IMR-90 (cell line): ENCODE data around the gene THAP10. TPM values are rescaled to one million over a fixed set of nuclear protein-coding genes. Genes with fewer than 3 reads are reported as not detected.
A peak's percentile ranks its signal among the peaks of the same experiment; 100 is the strongest.

ENCODE experiments used
- ATAC-seq: fragments of 200-7000 bp; cut with Tn5 transposase; 2 replicates; pipeline ENCODE4 v1.9.1; 2020; ENCODE audit warnings: low read depth, mild to moderate bottlenecking, moderate library complexity
- BruUV-seq: library from RNA; stranded (reverse); fragments of 400-500 nt; replicated peaks from 2 replicates; lab custom pipeline; 2021; lab: Mats Ljungman, UMichigan
- CTCF ChIA-PET: fragments of 300-600 bp; formaldehyde crosslinking; extraction: SDS; loops from one replicate; lab custom pipeline; 2021; ENCODE audit warnings: antibody characterized with exemption; lab: Yijun Ruan, JAX
- POLR2A ChIA-PET: fragments of 300-600 bp; sonication (Branson Sonifier 250); formaldehyde crosslinking; loops from one replicate; lab custom pipeline; 2022; ENCODE audit warnings: antibody characterized with exemption; ENCODE audit not compliant: unreplicated experiment; lab: Charles Lee
- DNase-seq: peaks from one replicate; pipeline ENCODE4 v3.0.0; 2013
- H2AFZ ChIP-seq: replicated peaks from 2 replicates; pipeline ENCODE3; 2013; ENCODE audit warnings: low read length, mild to moderate bottlenecking; ENCODE audit not compliant: poor library complexity
- H2AK5ac ChIP-seq: 2 replicates; pipeline ENCODE4 v1.6.1; 2013; ENCODE audit warnings: low read depth, low read length, inconsistent platforms
- H2AK9ac ChIP-seq: replicated peaks from 2 replicates; pipeline ENCODE3; 2013; ENCODE audit warnings: mild to moderate bottlenecking, low read depth, low read length, moderate library complexity; ENCODE audit not compliant: poor library complexity
- H2BK120ac ChIP-seq: 2 replicates; pipeline ENCODE4 v1.6.1; 2013; ENCODE audit warnings: low read depth, low read length, inconsistent platforms
- H2BK15ac ChIP-seq: 3 replicates; pipeline ENCODE4 v1.6.1; 2013; ENCODE audit warnings: low read depth, low read length, inconsistent platforms
- H2BK20ac ChIP-seq: 2 replicates; pipeline ENCODE4 v1.6.1; 2013; ENCODE audit warnings: low read depth, mild to moderate bottlenecking, inconsistent platforms, low read length, moderate library complexity
- H2BK5ac ChIP-seq: 2 replicates; pipeline ENCODE4 v1.6.1; 2013; ENCODE audit warnings: mild to moderate bottlenecking, low read depth, low read length, inconsistent platforms; ENCODE audit not compliant: poor library complexity, severe bottlenecking
- H3K14ac ChIP-seq: replicated peaks from 2 replicates; pipeline ENCODE4 v1.6.1; 2013; ENCODE audit warnings: low read depth, low read length, inconsistent platforms
- H3K18ac ChIP-seq: 2 replicates; pipeline ENCODE4 v1.6.1; 2013; ENCODE audit warnings: low read depth, low read length, control low read depth
- H3K23ac ChIP-seq: 2 replicates; pipeline ENCODE4 v1.6.1; 2013; ENCODE audit warnings: low read depth, low read length, inconsistent platforms
- H3K27ac ChIP-seq: 2 replicates; pipeline ENCODE4 v1.5.1; 2013; ENCODE audit warnings: mild to moderate bottlenecking, control low read depth, low read length; ENCODE audit not compliant: insufficient read depth
- H3K27me3 ChIP-seq: 2 replicates; pipeline ENCODE4 v1.6.1; 2013; ENCODE audit warnings: low read length; ENCODE audit not compliant: control insufficient read depth, insufficient read depth
- H3K36me3 ChIP-seq: 2 replicates; pipeline ENCODE4 v1.6.1; 2013; ENCODE audit warnings: low read length, mixed read lengths; ENCODE audit not compliant: control insufficient read depth, insufficient read depth
- H3K4ac ChIP-seq: 2 replicates; pipeline ENCODE4 v1.6.1; 2013; ENCODE audit warnings: low read depth, low read length, inconsistent platforms
- H3K4me1 ChIP-seq: 2 replicates; pipeline ENCODE4 v1.6.1; 2013; ENCODE audit warnings: low read length, mixed read lengths; ENCODE audit not compliant: control insufficient read depth, insufficient read depth
- H3K4me2 ChIP-seq: 2 replicates; pipeline ENCODE4 v1.6.1; 2013; ENCODE audit warnings: low read depth, mild to moderate bottlenecking, control low read depth, low read length, moderate library complexity
- H3K4me3 ChIP-seq: 2 replicates; pipeline ENCODE4 v1.5.1; 2013; ENCODE audit warnings: low read depth, mild to moderate bottlenecking, control low read depth, low read length, moderate library complexity; ENCODE audit not compliant: insufficient read depth
- H3K56ac ChIP-seq: 2 replicates; pipeline ENCODE4 v1.6.1; 2013; ENCODE audit warnings: low read length, inconsistent platforms; ENCODE audit not compliant: insufficient read depth; ENCODE audit errors: extremely low read depth
- H3K79me1 ChIP-seq, 2 experiments: 2 replicates each; pipeline ENCODE4 v1.6.1; 2013; ENCODE audit warnings: low read length in 2 of 2, inconsistent platforms in 1 of 2, low read depth in 1 of 2
- H3K9ac ChIP-seq: 2 replicates; pipeline ENCODE4 v1.6.1; 2013; ENCODE audit warnings: low read depth, low read length, control low read depth
- H3K9me1 ChIP-seq: 2 replicates; pipeline ENCODE4 v1.6.1; 2013; ENCODE audit warnings: low read length, inconsistent platforms; ENCODE audit not compliant: insufficient read depth
- H3K9me3 ChIP-seq: 2 replicates; pipeline ENCODE4 v1.6.1; 2013; ENCODE audit warnings: low read length; ENCODE audit not compliant: control insufficient read depth, insufficient read depth
- H4K20me1 ChIP-seq: 2 replicates; pipeline ENCODE4 v1.6.1; 2013; ENCODE audit warnings: low read length, inconsistent platforms; ENCODE audit not compliant: insufficient read depth
- H4K5ac ChIP-seq: 2 replicates; pipeline ENCODE4 v1.6.1; 2013; ENCODE audit warnings: mild to moderate bottlenecking, low read depth, low read length, control low read depth
- H4K8ac ChIP-seq, 2 experiments: 2 replicates each; pipeline ENCODE4 v1.6.1; 2013; ENCODE audit warnings: low read depth in 2 of 2, low read length in 2 of 2, control low read depth in 1 of 2, inconsistent platforms in 1 of 2
- H4K91ac ChIP-seq: 2 replicates; pipeline ENCODE4 v1.6.1; 2013; ENCODE audit warnings: low read depth, low read length, inconsistent platforms; ENCODE audit not compliant: insufficient read depth
- BHLHE40 ChIP-seq: fragments of 150-350 bp; IDR thresholded peaks from 2 replicates; pipeline ENCODE4 v1.6.1; 2016; ENCODE audit warnings: mild to moderate bottlenecking, low read depth, low read length
- CEBPB ChIP-seq: IDR thresholded peaks from 2 replicates; pipeline ENCODE4 v1.6.1; 2012; ENCODE audit warnings: low read depth, low read length, improper control_type of control experiment
- ELK1 ChIP-seq: fragments of 150-350 bp; IDR thresholded peaks from 2 replicates; pipeline ENCODE4 v1.6.1; 2016; ENCODE audit warnings: low read depth, mild to moderate bottlenecking, low read length, moderate library complexity, borderline replicate concordance
- MAFK ChIP-seq: IDR thresholded peaks from 2 replicates; pipeline ENCODE4 v1.6.1; 2012; ENCODE audit warnings: low read depth, low read length, improper control_type of control experiment
- MAZ ChIP-seq: IDR thresholded peaks from 2 replicates; pipeline ENCODE4 v1.6.1; 2012; ENCODE audit warnings: low read depth, mild to moderate bottlenecking, low read length, improper control_type of control experiment, moderate library complexity, borderline replicate concordance
- MXI1 ChIP-seq: IDR thresholded peaks from 2 replicates; pipeline ENCODE4 v1.6.1; 2012; ENCODE audit warnings: low read depth, mild to moderate bottlenecking, low read length, moderate library complexity, borderline replicate concordance
- POLR2A ChIP-seq: IDR thresholded peaks from 2 replicates; pipeline ENCODE4 v1.6.1; 2012; ENCODE audit warnings: mild to moderate bottlenecking, low read depth, low read length
- RAD21 ChIP-seq: IDR thresholded peaks from 2 replicates; pipeline ENCODE4 v1.6.1; 2012; ENCODE audit warnings: low read length, improper control_type of control experiment
- RCOR1 ChIP-seq: IDR thresholded peaks from 2 replicates; pipeline ENCODE4 v1.6.1; 2012; ENCODE audit warnings: mild to moderate bottlenecking, low read length, improper control_type of control experiment; ENCODE audit not compliant: insufficient replicate concordance
- RFX5 ChIP-seq: IDR thresholded peaks from 2 replicates; pipeline ENCODE4 v1.8.0; 2012; ENCODE audit warnings: low read depth, mild to moderate bottlenecking, low read length, moderate library complexity
- SMC3 ChIP-seq: fragments of 150-350 bp; IDR thresholded peaks from 2 replicates; pipeline ENCODE4 v1.6.1; 2016; ENCODE audit warnings: low read depth, mild to moderate bottlenecking, antibody characterized with exemption, low read length, moderate library complexity
- WGBS, 2 experiments: methylation state at CpG; one replicate each; pipeline versions ENCODE4 v1.1.5 to v1.1.7; 2013; ENCODE audit warnings: missing lambda C conversion rate in 2 of 2; ENCODE audit not compliant: insufficient read length in 1 of 2; ENCODE audit errors: extremely low coverage in 2 of 2; 5-methylcytosine and 5-hydroxymethylcytosine counted together
- dilution Hi-C: fragments of 300-500 bp; cut with HindIII; formaldehyde crosslinking; loops from one replicate; pipeline ENCODE4 v1.14.3; 2018; ENCODE audit warnings: low sequenced_read_pairs; ENCODE audit not compliant: unreplicated experiment
- in situ Hi-C: fragments of 300-500 bp; cut with MboI; formaldehyde crosslinking; loops from 3 replicates; pipeline ENCODE4 v1.14.3; 2019; ENCODE audit warnings: low sequenced_read_pairs, inconsistent platforms, mixed read lengths
- intact Hi-C: fragments of 100-400 bp; cut with micrococcal nuclease; formaldehyde crosslinking; loops from 2 replicates; pipeline ENCODE4 v1.10.0; 2022
- polyA plus RNA-seq, 3 experiments: library from polyadenylated mRNA; depleted of rRNA; stranded (reverse); fragments of >200 nt; gene quantifications; 2 replicates each; pipeline ENCODE4 v1.2.3, GENCODE V29; 2012; ENCODE audit warnings: low replicate concordance in 1 of 3
- total RNA-seq: library from RNA; depleted of rRNA; stranded (reverse); fragments of >200 nt; gene quantifications from 2 replicates; pipeline ENCODE4 v1.2.3, GENCODE V29; 2012
- TF ChIP-seq, protein P1 (sequence below): fragments of 150-350 bp; IDR thresholded peaks from 2 replicates; pipeline ENCODE4 v1.6.1; 2017; ENCODE audit warnings: mild to moderate bottlenecking, antibody characterized with exemption, low read length, low read depth
- TF ChIP-seq, protein P2 (sequence below): conservative IDR thresholded peaks from 2 replicates; pipeline ENCODE4 v1.5.1; 2012; ENCODE audit warnings: mild to moderate bottlenecking, low read depth, low read length, improper control_type of control experiment

The THAP10 gene
- total and polyA plus RNA-seq, 2 of the 4 experiments (the other 2 are of a cell fraction), result 2.3 to 2.8 TPM

DNA sequence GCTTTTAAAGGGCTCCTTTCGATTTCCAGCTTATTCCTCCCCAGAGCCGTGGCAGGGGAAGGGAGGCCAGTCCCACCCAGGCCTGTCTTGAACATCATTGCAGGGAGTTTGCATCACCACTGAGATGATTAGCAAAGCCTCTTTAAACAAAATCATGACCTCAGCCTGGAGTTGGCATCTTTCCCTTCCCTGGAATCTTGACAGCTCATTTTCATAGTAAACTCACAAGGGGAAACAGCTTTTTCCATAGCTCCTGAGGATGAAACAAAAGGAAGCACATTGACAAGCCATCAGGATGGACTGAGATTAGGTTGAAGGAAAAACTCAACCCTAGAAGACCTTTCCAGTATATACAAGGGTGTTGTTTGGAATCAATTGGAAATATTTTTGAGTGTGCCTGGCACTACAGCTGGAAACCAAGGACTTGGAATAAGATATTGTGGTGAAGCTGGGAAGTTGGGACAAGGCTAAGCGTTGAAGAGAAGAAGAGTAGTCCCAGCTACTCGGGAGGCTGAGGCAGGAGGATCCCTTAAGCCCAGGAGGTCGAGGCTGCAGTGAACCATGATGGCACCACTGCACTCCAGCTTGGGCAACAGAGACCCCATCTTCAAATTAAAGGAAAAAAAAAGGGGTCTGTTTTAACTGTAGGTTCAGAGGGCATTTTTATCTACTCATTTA lies 35.2 kb downstream of the THAP10 start:
- H2BK120ac ChIP-seq, result peak overlapping the region; percentile 91
- H3K14ac ChIP-seq, result peak overlapping the region; percentile 75
- TSS peak; percentile 48 for BruUV-seq
- H3K18ac ChIP-seq, result peak overlapping the region; percentile 55
- WGBS, 2 experiments, result 0% methylated on average over 2 of the region's 5 CpGs; no CpG with 5 or more reads in 1 of the 2 experiments
- H3K56ac ChIP-seq, result peak overlapping the region; percentile 85; the same call in 1 of the 2 replicates
- H3K9me3 ChIP-seq, result no peaks in the 10 kb centered on the region
- H3K4ac ChIP-seq, result peak overlapping the region; percentile 92
- H3K4me3 ChIP-seq, result no peak overlapping the region
- H2AK9ac ChIP-seq, result no peak overlapping the region
- dilution Hi-C loops (no loop called here), in situ Hi-C loops (no loop called here), intact Hi-C loops (loop anchor here (2.0 kb wide), 1 partner anchor 32 kb away; no protein-coding TSS in a partner anchor)
- H4K8ac ChIP-seq, result peak overlapping the region in 1 of 2 experiments; percentile 83; a peak in 2 of 4 replicates
- H3K4me1 ChIP-seq, result peaks cover 17% of the 10 kb centered on the region
- no peak overlapping the region; the same call in 1 of the 2 replicates for H3K9ac ChIP-seq
- no peak overlapping the region for H4K5ac ChIP-seq
- H2AFZ ChIP-seq, result peak overlapping the region; percentile 36
- no peaks in the 10 kb centered on the region for H3K36me3 ChIP-seq
- peak overlapping the region; percentile 84 for H4K91ac ChIP-seq
- peak overlapping the region; percentile 61; the same call in 1 of the 2 replicates for H2AK5ac ChIP-seq
- H3K4me2 ChIP-seq, result peak overlapping the region; percentile 51
- CTCF ChIA-PET, result interaction anchor here (1.6 to 2.1 kb wide), 2 partner anchors 18 to 31 kb away, joined by 6 to 12 read pairs; no protein-coding TSS in a partner anchor
- H3K27ac ChIP-seq, result peak overlapping the region; percentile 87
- H2BK5ac ChIP-seq, result peak overlapping the region; percentile 85
- POLR2A ChIA-PET, result no interaction called here
- H3K9me1 ChIP-seq, result peaks cover 5% of the 10 kb centered on the region
- peak overlapping the region; percentile 88 for H2BK20ac ChIP-seq
- peaks cover 3 to 31% of the 10 kb centered on the region in 2 experiments; a peak in 3 of 4 replicates for H3K79me1 ChIP-seq
- H4K20me1 ChIP-seq, result peaks cover 15% of the 10 kb centered on the region
- no peaks in the 10 kb centered on the region for H3K27me3 ChIP-seq
- peak overlapping the region; percentile 24 for H3K23ac ChIP-seq
- peak; percentile 100 for DNase-seq
- ATAC-seq, result peak; percentile 62
- peak overlapping the region; percentile 24; the same call in 2 of the 3 replicates for H2BK15ac ChIP-seq
- TF ChIP-seq MAZ (peak; percentile 50; the same call in 1 of the 2 replicates), ELK1 (no peak), BHLHE40 (0 out of 2 replicates have a peak, but pooled peaks have one; percentile 0), MXI1 (peak; percentile 57; the same call in 1 of the 2 replicates), POLR2A (peak; percentile 85), SMC3 (no peak), CEBPB (peak; percentile 99), RFX5 (no peak), RAD21 (peak; percentile 15; the same call in 1 of the 2 replicates), RCOR1 (peak; percentile 22), MAFK (no peak; the same call in 1 of the 2 replicates)
- TF ChIP-seq, protein P1, sequence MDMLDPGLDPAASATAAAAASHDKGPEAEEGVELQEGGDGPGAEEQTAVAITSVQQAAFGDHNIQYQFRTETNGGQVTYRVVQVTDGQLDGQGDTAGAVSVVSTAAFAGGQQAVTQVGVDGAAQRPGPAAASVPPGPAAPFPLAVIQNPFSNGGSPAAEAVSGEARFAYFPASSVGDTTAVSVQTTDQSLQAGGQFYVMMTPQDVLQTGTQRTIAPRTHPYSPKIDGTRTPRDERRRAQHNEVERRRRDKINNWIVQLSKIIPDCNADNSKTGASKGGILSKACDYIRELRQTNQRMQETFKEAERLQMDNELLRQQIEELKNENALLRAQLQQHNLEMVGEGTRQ, result no peak
- TF ChIP-seq, protein P2, sequence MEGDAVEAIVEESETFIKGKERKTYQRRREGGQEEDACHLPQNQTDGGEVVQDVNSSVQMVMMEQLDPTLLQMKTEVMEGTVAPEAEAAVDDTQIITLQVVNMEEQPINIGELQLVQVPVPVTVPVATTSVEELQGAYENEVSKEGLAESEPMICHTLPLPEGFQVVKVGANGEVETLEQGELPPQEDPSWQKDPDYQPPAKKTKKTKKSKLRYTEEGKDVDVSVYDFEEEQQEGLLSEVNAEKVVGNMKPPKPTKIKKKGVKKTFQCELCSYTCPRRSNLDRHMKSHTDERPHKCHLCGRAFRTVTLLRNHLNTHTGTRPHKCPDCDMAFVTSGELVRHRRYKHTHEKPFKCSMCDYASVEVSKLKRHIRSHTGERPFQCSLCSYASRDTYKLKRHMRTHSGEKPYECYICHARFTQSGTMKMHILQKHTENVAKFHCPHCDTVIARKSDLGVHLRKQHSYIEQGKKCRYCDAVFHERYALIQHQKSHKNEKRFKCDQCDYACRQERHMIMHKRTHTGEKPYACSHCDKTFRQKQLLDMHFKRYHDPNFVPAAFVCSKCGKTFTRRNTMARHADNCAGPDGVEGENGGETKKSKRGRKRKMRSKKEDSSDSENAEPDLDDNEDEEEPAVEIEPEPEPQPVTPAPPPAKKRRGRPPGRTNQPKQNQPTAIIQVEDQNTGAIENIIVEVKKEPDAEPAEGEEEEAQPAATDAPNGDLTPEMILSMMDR, result no peak
